Colon (tissue), 2 donors: ENCODE data around the gene CYCS.

Experiments used
- FAIRE-seq: peaks from 2 replicates; lab custom pipeline; 2012; peaks lifted over from hg19 to GRCh38; lab: Jason Lieb, UNC
- donor health status: control.
- donor health status: control.

Gene CYCS

DNA sequence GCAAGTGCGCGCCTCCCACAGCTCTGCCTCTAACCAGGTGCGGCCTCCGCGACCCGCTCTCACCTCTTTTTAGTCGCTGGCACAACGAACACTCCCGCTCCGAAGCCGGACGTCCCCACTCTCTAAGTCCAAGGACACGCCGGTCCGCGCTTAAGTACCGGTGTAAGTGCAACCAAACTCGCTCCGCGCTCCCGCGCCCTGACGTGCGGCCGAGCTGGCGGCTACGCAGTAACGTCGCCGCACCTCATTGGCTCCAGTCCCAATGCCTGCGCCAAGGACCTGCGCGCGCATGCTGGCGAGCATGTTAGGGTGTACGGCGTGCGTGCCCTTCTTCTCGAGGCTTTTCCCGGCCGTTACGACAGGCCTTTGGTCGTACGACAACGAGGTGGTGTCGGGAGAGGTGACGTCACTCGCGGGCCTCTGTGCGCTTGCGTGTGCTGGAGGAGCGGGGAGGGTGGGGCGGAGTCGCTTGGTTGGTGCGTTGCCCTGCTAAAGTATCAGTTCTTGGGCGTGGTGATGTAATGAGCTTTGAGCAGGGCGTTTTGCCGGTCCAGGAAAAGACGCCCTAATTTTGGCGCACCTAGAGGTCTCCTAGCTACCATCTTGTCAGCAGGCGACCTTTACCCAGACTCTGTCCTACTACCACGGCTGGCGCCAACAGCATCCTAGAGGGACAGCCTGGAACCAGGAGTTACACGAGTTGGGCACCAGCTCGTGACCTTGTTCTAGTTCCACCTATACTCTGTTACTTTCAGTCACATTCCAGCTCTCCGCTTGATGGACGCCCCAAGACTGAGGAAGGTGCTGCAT lies at the start of gene CYCS:
TSS of gene CYCS (minus strand) at position 124 of the 810 bp plus-strand sequence. CDS start 1,141 bp downstream, outside the sequence.
- peak; percentile 71 for FAIRE-seq

DNA sequence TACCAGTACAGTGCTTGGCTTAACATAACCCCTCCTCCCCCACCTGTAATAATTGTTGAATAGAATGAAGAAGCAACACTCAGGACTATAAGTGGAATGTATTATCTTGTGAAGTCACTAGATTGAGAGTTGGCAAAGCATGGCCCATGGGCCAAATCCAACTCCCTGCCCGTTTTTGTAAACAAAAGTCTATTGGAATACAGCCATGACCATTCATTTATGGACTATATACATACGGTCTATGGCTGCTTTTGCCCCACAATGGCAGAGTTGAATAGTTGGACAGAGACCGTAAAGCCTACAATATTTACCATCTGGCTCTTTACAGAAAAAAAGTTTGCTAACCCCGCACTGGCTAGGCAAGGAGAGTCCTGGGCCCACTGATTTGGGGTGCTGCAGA lies 48.1 kb upstream of the CYCS start:
- no peak for FAIRE-seq

DNA sequence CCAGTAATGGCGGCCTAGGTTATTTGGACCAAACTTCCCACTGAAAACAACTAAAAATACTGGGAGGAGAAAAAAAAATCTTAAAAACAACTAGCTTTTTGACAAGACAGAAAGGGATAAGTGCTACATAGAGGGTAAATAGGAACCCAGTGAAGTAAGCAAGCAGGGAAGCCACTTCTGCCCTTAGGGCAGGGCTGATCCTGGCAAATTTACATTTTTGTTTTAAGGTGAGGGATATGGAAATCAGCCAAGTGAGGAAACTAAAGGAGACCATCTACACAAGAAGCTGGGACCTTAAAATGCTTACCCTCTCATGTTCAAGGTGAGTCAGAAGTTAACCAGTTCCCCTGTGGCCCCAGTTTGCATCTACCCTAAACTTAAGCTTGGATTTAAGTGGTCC lies 46.5 kb upstream of the CYCS start:
- no peak for FAIRE-seq

DNA sequence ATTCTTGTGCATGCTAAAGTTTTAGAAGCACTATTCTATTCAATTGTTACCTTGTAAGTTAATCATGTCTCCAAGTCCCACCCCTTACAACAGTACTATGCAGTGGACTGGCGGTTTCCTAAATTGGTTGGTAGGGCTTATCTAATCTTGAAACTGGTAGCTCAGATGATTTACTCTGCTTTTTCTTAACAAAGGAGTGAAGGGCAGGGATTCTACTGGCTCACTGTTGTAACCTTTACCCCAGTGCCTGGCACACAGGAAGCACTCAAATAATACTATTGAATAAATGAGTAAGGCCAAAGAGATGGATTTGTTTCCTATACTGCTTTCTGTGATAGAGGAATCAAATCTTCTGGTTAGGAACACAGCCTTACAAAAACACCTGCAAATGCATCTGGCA lies 46.0 kb upstream of the CYCS start:
- no peak for FAIRE-seq

DNA sequence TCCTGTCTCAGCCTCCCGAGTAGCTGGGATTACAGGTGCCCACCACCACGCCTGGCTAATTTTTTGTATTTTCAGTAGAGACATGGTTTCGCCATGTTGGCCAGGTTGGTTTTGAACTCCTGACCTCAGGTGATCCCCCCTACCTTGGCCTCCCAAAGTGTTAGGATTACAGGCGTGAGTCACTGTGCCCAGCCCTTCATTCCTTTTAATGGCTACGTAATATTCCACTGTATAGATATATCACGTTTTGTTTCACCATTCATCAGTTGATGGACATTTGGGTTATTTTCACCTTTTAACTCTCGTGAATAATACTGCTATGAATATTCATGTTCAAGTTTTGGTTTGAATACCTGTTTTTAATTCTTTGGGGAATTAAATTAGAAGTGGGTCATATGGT lies 44.6 kb upstream of the CYCS start:
- no peak for FAIRE-seq

DNA sequence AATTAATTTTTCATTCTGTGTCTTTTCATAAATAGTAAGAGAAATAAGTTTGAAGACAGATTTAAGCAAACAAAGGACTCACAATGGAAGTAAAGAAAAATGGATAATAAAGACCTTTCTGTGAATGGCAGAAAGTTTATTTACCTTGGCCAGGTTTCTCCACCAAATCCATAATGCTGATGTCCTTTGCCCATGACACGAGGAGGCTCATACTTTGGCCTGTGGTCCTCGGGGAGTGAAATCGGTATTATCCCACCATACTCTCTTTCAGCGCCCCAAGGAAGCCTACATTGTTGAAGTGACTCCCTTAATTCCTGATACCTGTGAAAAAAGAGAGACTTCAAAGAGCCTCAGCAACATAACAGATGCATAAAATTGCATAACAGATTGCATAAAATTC lies 43.1 kb upstream of the CYCS start:
- no peak for FAIRE-seq

DNA sequence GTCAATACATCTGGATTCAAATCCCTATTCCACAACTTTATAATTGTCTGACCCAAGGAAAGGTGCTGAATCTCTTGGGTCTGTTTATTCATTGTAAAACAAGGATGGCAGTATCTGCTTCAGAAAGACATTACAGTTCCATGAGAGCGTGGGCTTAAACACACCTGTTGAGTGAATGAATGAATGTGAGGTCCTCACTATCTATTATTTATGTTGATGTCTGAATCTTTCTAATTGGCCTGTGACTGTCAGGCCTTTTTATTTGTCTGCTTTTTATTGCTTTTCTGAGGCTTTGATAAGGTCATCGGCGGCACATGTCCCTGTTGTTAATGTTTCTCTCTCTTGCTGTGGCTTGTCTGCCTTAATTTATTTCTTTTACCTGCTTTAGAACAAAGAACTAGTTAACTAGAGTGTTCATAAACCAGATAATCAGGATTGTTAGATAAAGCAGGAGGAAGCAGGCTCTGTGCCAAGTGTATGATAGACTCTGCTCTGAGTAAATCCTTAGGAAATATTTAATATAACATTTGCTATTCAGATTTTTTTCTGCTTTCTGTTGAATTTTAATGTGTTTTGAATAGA lies 42.3 kb upstream of the CYCS start:
- no peak for FAIRE-seq

DNA sequence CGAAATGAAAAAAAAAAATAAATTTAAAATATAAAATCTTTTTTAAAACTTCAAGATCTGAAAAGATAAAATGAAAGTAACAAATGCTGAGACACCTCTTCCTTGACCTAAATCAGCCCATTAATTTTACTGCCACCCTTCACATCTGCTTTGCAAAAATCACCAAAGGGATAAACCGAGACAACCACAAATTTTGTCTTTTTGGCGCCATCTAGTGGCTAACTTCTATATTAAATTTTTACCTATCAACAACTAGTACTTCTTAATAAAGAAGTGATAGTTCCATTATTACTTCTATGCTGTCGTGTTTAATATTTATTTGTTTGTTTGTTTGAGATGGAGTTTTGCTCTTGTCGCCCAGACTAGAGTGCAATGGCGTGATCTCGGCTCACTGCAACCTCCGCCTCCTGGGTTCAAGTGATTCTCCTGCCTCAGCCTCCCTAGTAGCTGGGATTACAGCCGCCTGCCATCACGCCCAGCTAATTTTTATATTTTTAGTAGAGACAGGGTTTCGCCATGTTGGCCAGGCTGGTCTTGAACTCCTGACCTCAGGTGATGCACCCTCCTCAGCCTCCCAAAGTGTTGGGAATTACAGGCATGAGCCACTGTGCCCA lies 35.0 kb upstream of the CYCS start:
- FAIRE-seq, result peak; percentile 73

DNA sequence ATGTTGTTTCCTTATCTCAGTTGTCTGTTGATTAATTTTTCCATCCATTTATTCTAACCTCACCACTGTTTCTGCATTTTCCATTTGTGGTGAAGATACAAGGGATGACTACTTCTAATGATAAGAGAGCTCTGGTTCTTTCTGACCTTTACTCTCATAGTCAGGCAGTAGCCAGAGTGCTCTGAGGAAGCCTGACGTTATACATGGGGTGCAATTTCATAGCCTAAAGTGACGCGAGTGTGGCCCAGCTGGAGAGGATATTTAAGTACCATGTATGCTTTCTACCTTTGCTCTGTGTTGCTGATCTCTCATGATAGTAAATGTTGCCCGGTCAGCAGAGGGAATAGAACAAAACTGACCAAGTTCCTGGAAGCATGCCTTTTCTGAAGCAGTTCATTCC lies 33.9 kb upstream of the CYCS start:
- no peak for FAIRE-seq

DNA sequence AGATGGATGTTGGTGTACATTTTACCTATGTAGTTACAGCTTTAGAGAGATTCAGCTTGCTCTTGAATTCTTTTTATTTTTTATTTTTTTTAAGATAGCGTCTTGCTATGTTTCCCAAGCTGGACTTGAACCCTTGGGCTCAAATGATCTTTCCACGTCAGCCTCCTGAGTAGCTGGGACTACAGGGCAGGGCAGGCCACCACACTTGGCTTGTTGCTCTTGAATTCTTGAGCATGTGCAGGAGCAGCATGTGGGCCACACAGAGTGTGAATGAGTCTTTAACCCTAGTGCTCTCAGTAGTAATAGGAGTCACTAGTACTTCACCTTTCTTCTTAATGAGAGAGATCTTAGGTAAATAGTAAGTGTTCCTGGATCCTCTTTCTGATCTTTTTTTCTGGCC lies 26.7 kb upstream of the CYCS start:
- FAIRE-seq, result no peak

DNA sequence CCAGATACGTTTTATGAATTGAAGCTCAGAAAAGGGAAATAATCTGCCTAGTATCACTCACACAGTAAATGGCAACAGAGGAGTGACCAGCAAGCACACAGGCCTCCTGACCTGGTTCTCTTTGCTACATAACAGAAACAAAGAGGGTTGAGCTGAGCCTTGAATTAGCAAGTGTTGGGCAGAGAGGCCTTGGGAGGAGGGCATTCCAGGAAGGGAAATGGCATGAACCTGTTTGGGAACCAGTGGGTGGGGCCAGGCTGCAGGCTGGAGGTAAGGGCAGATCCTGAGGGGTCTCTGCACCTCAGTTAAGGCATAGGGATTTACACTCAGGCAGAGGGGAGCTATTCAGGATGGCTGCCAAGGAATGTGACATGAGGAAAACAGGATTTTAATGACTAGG lies 24.8 kb upstream of the CYCS start:
- FAIRE-seq, result no peak

DNA sequence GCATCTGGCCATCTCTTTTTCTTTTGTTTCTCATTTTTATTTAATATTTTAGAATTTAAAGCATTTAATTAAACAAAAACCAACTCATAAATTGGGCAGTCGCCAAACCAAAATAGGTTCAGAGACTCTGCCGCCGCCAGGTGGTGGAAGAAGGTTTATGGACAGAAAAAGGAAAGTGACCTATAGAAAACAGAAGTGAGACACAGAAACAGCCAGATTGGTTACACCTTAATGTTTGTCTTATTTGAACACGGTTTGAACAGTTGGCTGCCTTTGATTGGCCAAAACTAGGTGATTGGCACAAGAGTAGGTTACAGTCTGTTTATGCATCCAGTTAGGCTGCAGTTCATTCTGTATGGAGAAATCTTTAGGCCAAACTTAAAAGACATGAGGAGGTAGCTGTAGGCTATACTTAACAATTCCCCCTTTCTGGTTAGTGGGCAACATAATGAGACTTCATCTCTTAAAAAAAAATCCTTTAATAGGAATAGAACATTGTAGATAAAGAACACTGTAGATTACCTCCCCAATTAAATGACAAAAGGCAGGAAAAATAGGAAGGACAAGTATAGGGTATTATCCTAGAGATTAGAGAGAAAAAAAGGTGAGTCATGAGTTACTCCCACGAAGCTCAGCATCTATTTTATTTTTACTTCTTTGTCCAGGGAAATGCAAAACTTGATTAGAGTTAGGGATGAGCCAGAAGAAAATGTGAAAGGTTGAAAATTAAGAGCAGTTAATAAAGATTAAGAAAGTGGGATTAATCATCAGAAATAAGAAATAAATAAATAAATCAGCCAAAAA lies 23.9 kb upstream of the CYCS start:
- no peak for FAIRE-seq

DNA sequence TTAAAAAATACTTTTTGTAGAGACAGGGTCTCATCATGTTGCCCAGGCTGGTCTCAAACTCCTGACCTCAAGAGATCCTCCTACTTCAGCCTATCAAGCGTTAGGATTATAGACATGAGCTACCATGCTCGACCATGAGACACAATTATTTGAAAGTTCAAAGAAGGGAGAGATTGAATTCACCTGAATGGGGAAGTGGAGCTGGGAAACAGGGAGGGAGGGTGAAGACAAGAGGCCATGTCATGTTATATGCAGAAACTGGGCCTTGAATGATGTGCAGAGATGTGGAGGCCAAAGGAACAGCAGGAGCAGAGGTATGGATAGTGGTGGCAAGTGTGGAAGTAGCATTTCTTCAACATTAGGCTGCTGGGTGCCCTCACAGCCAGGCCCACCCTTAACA lies 18.7 kb upstream of the CYCS start:
- no peak for FAIRE-seq

DNA sequence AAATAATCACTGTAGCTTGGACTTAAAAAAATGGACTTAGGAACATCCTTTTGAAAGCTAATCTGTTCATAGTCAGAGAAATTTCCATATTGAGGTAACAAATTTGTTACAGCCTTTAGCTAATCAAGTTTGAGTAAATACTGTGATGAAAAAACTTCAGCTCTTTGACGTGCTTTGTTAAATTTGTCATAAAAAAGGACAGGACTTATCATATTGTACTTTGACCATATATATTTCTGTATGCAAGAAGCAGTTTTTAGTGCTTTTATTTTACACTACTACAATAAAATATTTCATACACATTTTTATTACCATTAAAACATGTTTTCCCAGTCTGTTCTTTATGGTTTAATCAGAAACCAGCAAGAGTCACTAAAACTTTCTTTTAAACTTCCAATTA lies 14.5 kb upstream of the CYCS start:
- FAIRE-seq, result peak; percentile 86

DNA sequence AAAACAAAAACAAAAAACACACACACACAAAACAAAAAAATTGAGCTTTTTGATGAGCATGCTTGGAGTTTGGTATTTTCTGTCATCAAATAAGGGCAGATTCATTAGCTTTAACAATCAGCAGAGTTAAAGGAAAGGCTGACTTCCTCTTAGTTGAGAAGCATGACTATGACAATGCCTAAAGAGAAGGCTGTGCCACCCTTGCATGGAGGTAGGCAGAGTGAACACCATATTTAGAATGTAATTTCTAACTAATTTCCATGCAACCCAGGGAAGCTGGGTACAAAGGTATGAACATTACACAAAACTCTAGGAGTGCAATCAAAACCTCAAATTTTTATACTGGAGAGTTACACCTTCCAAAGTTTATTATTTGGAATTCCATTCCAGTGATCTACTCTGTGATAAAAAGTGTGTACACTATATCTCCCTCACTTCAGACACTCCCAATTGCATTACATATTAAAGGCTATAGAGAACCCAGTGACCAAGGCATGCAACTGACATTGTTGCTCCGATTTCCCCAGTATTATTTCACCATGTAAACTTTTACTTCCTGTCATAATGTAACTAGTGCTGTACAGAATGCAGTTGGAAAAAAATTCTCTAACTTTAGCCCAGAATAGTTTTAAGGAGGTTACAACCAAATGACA lies 9.4 kb upstream of the CYCS start:
- FAIRE-seq, result peak; percentile 21

DNA sequence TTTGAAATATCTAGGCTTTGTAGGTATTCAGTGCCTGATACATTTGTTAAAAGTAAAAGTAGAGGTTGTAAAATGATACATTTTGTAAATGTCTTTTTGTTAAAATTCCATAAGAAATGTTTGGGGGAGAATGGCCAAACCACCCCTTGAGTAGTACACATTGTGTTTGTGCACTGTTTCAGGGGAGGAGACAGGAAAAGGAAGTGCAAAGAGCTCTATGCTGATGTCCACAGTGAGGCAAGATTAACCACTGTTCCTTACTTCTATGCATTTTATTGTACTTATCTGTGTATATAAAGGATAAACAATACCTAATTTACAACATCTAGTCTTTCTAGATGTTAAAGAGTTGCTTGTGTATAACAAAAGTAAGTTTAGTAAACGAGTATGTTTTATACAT lies 7.4 kb upstream of the CYCS start:
- no peak for FAIRE-seq

DNA sequence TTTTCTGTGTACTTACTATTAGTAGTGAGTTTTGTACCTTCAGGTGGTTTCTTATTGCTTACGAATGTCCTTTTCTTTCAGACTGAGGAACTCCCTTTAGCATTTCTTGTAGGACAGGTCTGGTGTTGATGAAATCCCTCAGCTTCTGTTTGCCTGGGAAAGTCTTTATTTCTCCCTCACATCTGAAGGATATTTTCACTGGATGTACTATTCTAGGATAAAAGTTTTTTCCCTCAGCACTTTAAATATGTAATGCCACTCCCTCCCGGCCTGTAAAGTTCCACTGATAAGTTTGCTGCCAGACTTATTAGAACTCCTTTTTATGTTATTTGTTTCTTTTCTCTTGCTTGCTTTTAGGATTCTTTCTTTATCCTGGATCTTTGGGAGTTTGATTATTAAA lies 1.7 kb upstream of the CYCS start:
- no peak for FAIRE-seq

DNA sequence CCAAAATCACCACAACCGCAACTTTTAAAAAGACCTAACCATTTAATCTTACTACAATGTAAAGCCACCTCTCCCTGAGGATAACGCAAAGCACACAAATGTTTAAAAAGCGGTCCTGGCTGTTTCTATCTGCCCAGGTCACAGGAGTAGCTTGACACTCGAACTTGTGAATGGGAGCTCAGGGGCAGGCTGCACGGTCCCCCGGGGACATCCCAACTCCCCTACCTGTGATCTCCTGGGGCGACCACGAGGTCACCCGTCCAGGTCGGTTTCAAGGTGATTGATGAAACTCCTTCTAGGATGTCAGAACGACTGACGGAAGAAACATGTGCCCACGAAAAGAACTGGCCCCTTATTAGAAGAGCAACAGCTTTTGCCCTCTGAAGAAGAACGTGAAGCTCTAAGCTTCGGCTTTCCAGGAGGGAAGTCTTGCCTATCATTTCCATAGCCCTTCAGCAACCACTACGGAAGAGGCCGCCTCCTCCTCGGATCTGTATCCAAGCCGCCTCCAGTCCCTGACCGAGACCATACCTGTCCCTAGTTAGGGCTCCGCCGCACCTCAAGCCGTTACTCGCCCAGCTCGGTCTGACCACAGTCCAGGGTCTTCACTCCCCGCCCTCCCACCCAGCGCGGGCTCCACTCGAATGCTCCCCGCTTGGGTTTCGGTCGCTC lies 459 bp downstream of the CYCS start:
- FAIRE-seq, result no peak

DNA sequence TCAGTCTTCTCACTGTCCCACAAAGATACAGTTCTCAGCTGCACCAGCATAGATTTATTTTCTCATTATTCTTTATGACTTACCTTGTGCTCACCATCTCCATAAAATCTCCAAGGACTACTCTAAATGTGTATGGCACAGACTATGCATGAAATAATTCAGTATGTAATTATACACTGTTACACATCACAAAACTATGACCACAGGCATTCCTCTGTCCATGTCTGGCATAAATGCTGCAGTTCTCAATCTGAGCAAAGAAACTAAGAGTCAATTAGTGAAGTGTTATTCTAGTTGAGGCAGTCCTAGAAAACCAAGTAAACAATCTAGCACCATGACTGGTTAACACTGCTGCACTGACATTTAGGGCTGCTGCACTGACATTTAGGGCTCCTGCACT lies 2.7 kb downstream of the CYCS start:
- no peak for FAIRE-seq

DNA sequence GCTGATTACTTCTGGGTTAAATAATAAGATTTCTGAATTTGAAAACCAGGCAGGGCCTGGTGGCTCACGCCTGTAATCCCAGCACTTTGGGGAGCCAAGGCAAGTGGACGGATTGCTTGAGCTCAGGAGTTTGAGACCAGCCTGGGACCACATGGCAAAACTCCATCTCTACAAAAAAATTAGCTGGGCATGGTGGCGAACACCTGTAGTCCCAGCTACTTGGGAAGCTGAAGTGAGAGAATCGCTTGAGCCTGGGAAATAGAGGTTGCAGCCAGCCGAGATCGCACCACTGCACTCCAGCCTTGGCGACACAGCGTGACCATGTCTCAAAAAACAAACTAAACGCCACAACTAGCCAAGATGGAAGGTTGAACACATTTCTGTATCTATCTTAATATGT lies 3.5 kb downstream of the CYCS start:
- no peak for FAIRE-seq

DNA sequence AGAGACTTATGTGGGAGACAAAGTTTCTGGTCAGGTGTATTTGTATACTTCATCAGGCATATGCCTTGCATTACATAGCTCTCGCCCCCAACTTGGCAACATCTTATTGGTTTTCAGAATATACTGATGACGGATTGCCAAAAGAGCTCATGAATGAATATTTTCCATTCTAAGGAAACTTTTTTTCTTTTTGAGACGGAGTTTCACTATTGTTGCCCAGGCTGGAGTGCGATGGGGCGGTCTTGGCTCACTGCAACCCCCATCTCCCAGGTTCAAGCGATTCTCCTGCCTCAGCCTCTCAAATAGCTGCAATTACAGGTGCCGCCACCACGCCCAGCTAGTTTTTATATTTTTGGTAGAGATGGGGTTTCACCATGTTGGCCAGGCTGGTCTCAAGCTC lies 6.0 kb downstream of the CYCS start:
- FAIRE-seq, result no peak
